Kidney (tissue), 14 donors: Measurements from ENCODE around the gene CACNA2D1. TPM values are rescaled to one million over a fixed set of nuclear protein-coding genes. Genes with fewer than 3 reads are reported as not detected.

ENCODE experiments used
- DNase-seq, 5 donors: peaks; one replicate each; pipeline ENCODE4 v3.0.0-alpha.2; 2013 to 2020
- FAIRE-seq: peaks from 2 replicates; lab custom pipeline; 2012; peaks lifted over from hg19 to GRCh38; lab: Jason Lieb, UNC
- H3K27ac ChIP-seq, 2 donors: one replicate each; pipeline ENCODE4 v1.7.0; 2013; ENCODE audit warnings: low read depth in 2 of 2, low read length in 2 of 2, inconsistent platforms in 1 of 2
- H3K27me3 ChIP-seq: one replicate; pipeline ENCODE4 v1.7.1; 2013; ENCODE audit warnings: low read length, inconsistent platforms; ENCODE audit not compliant: control insufficient read depth, insufficient read depth
- H3K36me3 ChIP-seq, 3 donors: one replicate each; pipeline versions ENCODE4 v1.7.0 to v1.7.1; 2013; ENCODE audit warnings: low read length in 3 of 3, control low read depth in 1 of 3, inconsistent platforms in 1 of 3; ENCODE audit not compliant: insufficient read depth in 3 of 3, control insufficient read depth in 2 of 3
- H3K4me1 ChIP-seq, 3 donors: one replicate each; pipeline versions ENCODE4 v1.7.0 to v1.7.1; 2013; ENCODE audit warnings: low read length in 3 of 3, inconsistent platforms in 1 of 3, low read depth in 1 of 3; ENCODE audit not compliant: control insufficient read depth in 2 of 3, insufficient read depth in 2 of 3
- H3K4me3 ChIP-seq, 3 donors: one replicate each; pipeline versions ENCODE4 v1.7.0 to v1.8.1; 2013; ENCODE audit warnings: low read length in 3 of 3, control low read depth in 1 of 3, inconsistent platforms in 1 of 3
- H3K9ac ChIP-seq, 3 donors: one replicate each; pipeline versions ENCODE4 v1.7.0 to v1.7.1; 2013; ENCODE audit warnings: low read length in 3 of 3, control low read depth in 1 of 3, inconsistent platforms in 1 of 3
- H3K9me3 ChIP-seq, 3 donors: one replicate each; pipeline versions ENCODE4 v1.7.0 to v1.7.1; 2013; ENCODE audit warnings: low read length in 3 of 3, control low read depth in 1 of 3, inconsistent platforms in 1 of 3; ENCODE audit not compliant: control insufficient read depth in 2 of 3, insufficient read depth in 1 of 3
- intact Hi-C: fragments of 100-400 bp; cut with DNase I; formaldehyde crosslinking; loops from one replicate; pipeline ENCODE4 v1.11.1; 2022
- polyA plus RNA-seq: library from polyadenylated mRNA; stranded (reverse); fragments of 350-450 nt; fragmentation: Illumina TruSeq; extraction: RNeasy Lipid Tissue Mini Kit (QIAGEN cat#74804); gene quantifications from one replicate; pipeline ENCODE4 v1.2.3, GENCODE V29; 2014; ENCODE audit warnings: low read depth, low replicate concordance; ENCODE audit not compliant: insufficient read depth
- total RNA-seq: library from RNA; stranded (reverse); fragmentation: NEBNext Ultra II Directional; extraction: Animal tissue kit (Norgen Biotek cat#: 25700); gene quantifications from one replicate; pipeline ENCODE4 v1.2.1, GENCODE V29; 2021
- TF ChIP-seq, protein P1 (sequence below): IDR thresholded peaks from 3 replicates; pipeline ENCODE4 v1.5.1; 2012; ENCODE audit warnings: mild to moderate bottlenecking, moderate library complexity, borderline replicate concordance; ENCODE audit not compliant: insufficient read depth; ENCODE audit errors: extremely low read depth
- donor health status: control.
- donor health status: control.
- donor health status: control.
- donor health status: control.
- donor health status: control.
- donor health status: DM: yes; HTN: yes; CAD: no.
- donor health status: Normal renal cell carcinoma (clear cell type).

The CACNA2D1 gene
- total and polyA plus RNA-seq, 2 donors from 2014 or later: 3.5 to 18.3 TPM

DNA sequence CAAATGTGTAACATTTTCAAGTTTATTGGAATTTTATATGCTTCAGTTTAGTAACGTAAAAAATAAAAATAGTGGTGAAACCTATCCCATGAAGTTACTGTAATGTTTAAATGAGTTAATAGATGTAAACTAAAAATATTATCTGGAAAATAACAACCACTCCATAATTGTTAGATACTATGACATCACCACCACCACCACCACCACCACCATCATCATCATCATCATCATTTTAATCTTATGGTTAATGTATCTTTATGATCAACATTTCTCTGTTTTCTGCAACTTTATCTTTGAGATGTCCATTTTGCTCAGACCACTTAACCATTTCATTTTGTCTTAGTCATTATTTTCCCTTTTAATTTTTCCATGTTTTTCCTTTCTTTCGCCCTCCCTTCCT lies 23.4 kb upstream of the CACNA2D1 start:
- Histone ChIP-seq H3K36me3 (no peaks in the 10 kb centered on the region), H3K4me3 (no peak overlapping the region), H3K9ac (no peak overlapping the region), H3K27ac (no peak overlapping the region), H3K9me3 (no peaks in the 10 kb centered on the region), H3K27me3 (no peaks in the 10 kb centered on the region), H3K4me1 (no peaks in the 10 kb centered on the region)
- DNase-seq (no peak), FAIRE-seq (no peak)
- TF ChIP-seq, protein P1, sequence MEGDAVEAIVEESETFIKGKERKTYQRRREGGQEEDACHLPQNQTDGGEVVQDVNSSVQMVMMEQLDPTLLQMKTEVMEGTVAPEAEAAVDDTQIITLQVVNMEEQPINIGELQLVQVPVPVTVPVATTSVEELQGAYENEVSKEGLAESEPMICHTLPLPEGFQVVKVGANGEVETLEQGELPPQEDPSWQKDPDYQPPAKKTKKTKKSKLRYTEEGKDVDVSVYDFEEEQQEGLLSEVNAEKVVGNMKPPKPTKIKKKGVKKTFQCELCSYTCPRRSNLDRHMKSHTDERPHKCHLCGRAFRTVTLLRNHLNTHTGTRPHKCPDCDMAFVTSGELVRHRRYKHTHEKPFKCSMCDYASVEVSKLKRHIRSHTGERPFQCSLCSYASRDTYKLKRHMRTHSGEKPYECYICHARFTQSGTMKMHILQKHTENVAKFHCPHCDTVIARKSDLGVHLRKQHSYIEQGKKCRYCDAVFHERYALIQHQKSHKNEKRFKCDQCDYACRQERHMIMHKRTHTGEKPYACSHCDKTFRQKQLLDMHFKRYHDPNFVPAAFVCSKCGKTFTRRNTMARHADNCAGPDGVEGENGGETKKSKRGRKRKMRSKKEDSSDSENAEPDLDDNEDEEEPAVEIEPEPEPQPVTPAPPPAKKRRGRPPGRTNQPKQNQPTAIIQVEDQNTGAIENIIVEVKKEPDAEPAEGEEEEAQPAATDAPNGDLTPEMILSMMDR: no peak
- intact Hi-C loops: no loop called here

DNA sequence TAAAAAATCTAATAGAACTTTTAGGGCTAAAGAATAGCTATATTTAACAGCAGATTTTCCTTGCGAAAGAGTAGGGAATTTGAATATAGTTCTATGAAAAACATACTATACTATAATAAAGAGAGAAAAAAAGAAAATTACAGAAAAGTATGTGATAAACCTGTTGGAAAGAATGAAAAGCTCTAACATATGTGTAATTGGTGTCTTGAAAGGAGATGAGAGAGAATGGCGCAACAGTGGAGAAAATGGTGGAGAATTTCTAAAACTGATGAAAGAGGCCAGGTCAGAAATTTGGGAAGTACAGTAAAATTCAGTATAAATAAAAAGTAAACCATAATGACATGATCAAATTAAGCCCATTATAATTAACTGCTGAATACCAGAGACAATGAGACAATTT lies 20.8 kb upstream of the CACNA2D1 start:
- TF ChIP-seq, protein P1: no peak

DNA sequence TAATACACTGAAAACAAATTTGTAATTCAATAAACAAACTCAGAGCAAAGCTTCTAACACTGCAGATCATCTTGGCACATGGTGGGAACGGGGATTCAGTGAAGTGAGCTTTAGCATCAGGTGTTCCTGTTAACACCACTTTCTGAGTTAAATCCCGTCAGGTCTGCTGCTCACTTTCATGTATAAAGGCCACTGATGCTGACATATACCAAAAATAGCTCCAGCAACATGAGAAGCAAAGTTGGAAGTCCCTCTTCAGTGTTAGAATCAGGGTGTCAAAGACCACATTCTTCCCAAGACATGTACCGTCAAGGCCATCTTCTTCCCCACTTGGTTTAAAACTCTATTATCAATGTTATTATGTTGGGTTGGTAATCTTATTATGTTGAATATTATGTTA lies 11.7 kb upstream of the CACNA2D1 start:
- FAIRE-seq: no peak
- H3K9me3 ChIP-seq: no peaks in the 10 kb centered on the region
- no peak overlapping the region for H3K4me3 ChIP-seq
- no peaks in the 10 kb centered on the region for H3K4me1 ChIP-seq
- DNase-seq: no peak
- TF ChIP-seq, protein P1: no peak
- no peaks in the 10 kb centered on the region for H3K36me3 ChIP-seq
- intact Hi-C loops: no loop called here
- H3K27me3 ChIP-seq: no peaks in the 10 kb centered on the region
- H3K27ac ChIP-seq: no peak overlapping the region
- no peak overlapping the region for H3K9ac ChIP-seq

More for the DNA sequence above, 20.8 kb upstream of the CACNA2D1 start:
- Histone ChIP-seq H3K27me3 (no peaks in the 10 kb centered on the region), H3K4me3 (no peak overlapping the region), H3K4me1 (no peaks in the 10 kb centered on the region), H3K9me3 (no peaks in the 10 kb centered on the region), H3K36me3 (no peaks in the 10 kb centered on the region), H3K9ac (no peak overlapping the region), H3K27ac (no peak overlapping the region)
- FAIRE-seq (no peak), DNase-seq (no peak)
- intact Hi-C loops: no loop called here

DNA sequence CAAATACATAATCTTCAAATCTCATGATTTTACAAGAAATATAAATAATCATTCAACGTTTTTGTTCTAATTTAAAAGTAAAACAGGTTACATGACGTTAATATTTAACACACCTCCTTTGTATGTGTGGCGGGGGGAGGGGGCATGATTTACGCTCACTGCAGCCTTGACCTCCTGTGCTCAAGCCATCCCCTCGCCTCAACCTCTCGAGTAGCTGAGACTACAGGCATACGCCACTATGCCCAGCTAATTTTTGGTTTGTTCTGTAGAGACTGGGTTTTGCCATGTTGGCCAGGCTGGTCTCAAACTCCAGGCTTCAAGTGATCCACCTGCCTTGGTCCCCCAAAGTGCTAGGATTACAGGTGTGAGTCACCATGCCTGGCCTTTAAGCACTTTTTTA lies 7.2 kb upstream of the CACNA2D1 start:
- DNase-seq (peak in 2 of 5 donors; percentile 12 to 34), FAIRE-seq (no peak)
- H3K36me3 ChIP-seq: no peaks in the 10 kb centered on the region
- no peak overlapping the region for H3K27ac ChIP-seq
- H3K4me1 ChIP-seq: no peaks in the 10 kb centered on the region
- H3K27me3 ChIP-seq: no peaks in the 10 kb centered on the region
- TF ChIP-seq, protein P1: no peak
- no peak overlapping the region for H3K9ac ChIP-seq
- no peaks in the 10 kb centered on the region for H3K9me3 ChIP-seq
- H3K4me3 ChIP-seq: no peak overlapping the region
- intact Hi-C loops: no loop called here
